Stimulated activated naive CD8-positive, alpha-beta T cell treated with anti-CD3 and anti-CD28 coated beads, Interleukin-15, amount 100 ng/mL, for 72 hours (primary cell): Measurements from ENCODE around the gene KRT33B.

ENCODE experiments used
- ATAC-seq: fragments of 150-1000 bp; cut with Tn5 transposase; 2 replicates; pipeline ENCODE4 v1.10.0; 2021; ENCODE audit warnings: mild to moderate bottlenecking, moderate library complexity
- DNase-seq, 2 donors: peaks; one replicate each; pipeline ENCODE4 v3.0.0; 2021 to 2022
- H3K27ac Mint-ChIP-seq, 2 donors: one replicate each; pipeline ENCODE4 v1.8.0; 2022; ENCODE audit warnings: mild to moderate bottlenecking in 2 of 2, mixed read lengths in 2 of 2, moderate library complexity in 2 of 2
- H3K27me3 Mint-ChIP-seq: one replicate; pipeline ENCODE4 v1.8.0; 2022; ENCODE audit warnings: mixed read lengths
- H3K4me1 Mint-ChIP-seq: one replicate; pipeline ENCODE4 v1.8.0; 2022; ENCODE audit warnings: mild to moderate bottlenecking, mixed read lengths
- H3K4me3 Mint-ChIP-seq, 2 donors: one replicate each; pipeline ENCODE4 v1.8.0; 2022; ENCODE audit warnings: mild to moderate bottlenecking in 2 of 2, mixed read lengths in 2 of 2, moderate library complexity in 1 of 2
- H3K9me3 Mint-ChIP-seq, 2 donors: one replicate each; pipeline ENCODE4 v1.8.0; 2022; ENCODE audit warnings: mixed read lengths in 2 of 2

KRT33B gene

GRCh38 chr17:41369713-41370112, at the start of gene KRT33B:
TSS of gene KRT33B (minus strand) at chr17:41369813. CDS start at chr17:41369750, 63 bp downstream.
- no peak for DNase-seq
- no peaks in the 10 kb centered on the region for H3K27me3 Mint-ChIP-seq
- no peak within 1 kb of the TSS for H3K4me3 Mint-ChIP-seq
- H3K27ac Mint-ChIP-seq: no peak within 1 kb of the TSS
- no peak for ATAC-seq
- peaks cover 5 to 7% of the 10 kb centered on the region in 2 donors for H3K9me3 Mint-ChIP-seq
- H3K4me1 Mint-ChIP-seq: no peaks in the 10 kb centered on the region

GRCh38 chr17:41418116-41418860, 48.7 kb upstream of the KRT33B start:
- H3K9me3 Mint-ChIP-seq: no peaks in the 10 kb centered on the region
- DNase-seq (no peak), ATAC-seq (no peak)
- H3K4me3 Mint-ChIP-seq: no peak overlapping the region
- peaks cover 20% of the 10 kb centered on the region for H3K4me1 Mint-ChIP-seq
- no peak overlapping the region for H3K27ac Mint-ChIP-seq
- no peaks in the 10 kb centered on the region for H3K27me3 Mint-ChIP-seq

GRCh38 chr17:41417576-41418015, 48.0 kb upstream of the KRT33B start:
- DNase-seq (no peak), ATAC-seq (peak; percentile 46)
- Mint-ChIP-seq H3K4me3 (no peak overlapping the region), H3K27ac (no peak overlapping the region), H3K4me1 (peaks cover 20% of the 10 kb centered on the region), H3K9me3 (no peaks in the 10 kb centered on the region), H3K27me3 (no peaks in the 10 kb centered on the region)

DNA sequence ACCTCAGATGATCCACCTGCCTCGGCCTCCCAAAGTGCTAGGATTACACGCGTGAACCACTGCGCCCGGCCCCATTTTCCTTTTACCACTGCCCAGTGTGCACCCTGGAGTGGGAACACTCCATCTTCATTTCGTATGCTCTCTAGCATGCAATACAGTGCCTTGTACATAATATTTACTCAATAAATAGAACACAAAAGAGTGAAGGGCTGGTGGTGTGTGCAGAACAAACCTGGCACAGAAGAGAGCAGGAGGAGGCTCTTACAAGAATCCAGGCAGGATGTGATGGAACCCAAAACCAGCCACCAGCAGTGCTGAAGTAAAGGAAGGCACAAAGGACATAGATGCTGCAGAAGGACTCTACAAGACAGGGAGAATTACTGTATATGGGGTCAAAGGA, 47.5 kb upstream of the KRT33B start:
- no peak for DNase-seq

GRCh38 chr17:41416479-41416878, 46.9 kb upstream of the KRT33B start:
- DNase-seq (no peak), ATAC-seq (no peak)
- H3K27ac Mint-ChIP-seq: no peak overlapping the region
- H3K9me3 Mint-ChIP-seq: no peaks in the 10 kb centered on the region
- H3K4me3 Mint-ChIP-seq: no peak overlapping the region
- H3K4me1 Mint-ChIP-seq: peaks cover 20% of the 10 kb centered on the region
- no peaks in the 10 kb centered on the region for H3K27me3 Mint-ChIP-seq

More for the DNA sequence above, 47.5 kb upstream of the KRT33B start:
- H3K27me3 Mint-ChIP-seq: no peaks in the 10 kb centered on the region
- no peak overlapping the region for H3K27ac Mint-ChIP-seq
- peaks cover 20% of the 10 kb centered on the region for H3K4me1 Mint-ChIP-seq
- no peak overlapping the region for H3K4me3 Mint-ChIP-seq
- no peak for ATAC-seq
- H3K9me3 Mint-ChIP-seq: no peaks in the 10 kb centered on the region

GRCh38 chr17:41415833-41416335, 46.3 kb upstream of the KRT33B start:
- DNase-seq: no peak
- H3K27me3 Mint-ChIP-seq: no peaks in the 10 kb centered on the region
- H3K4me1 Mint-ChIP-seq: peaks cover 20% of the 10 kb centered on the region
- no peak overlapping the region for H3K27ac Mint-ChIP-seq
- ATAC-seq: no peak
- no peak overlapping the region for H3K4me3 Mint-ChIP-seq
- no peaks in the 10 kb centered on the region for H3K9me3 Mint-ChIP-seq

GRCh38 chr17:41415411-41415810, 45.8 kb upstream of the KRT33B start:
- Mint-ChIP-seq H3K4me3 (no peak overlapping the region), H3K27me3 (no peaks in the 10 kb centered on the region), H3K4me1 (peaks cover 16% of the 10 kb centered on the region), H3K27ac (no peak overlapping the region), H3K9me3 (no peaks in the 10 kb centered on the region)
- no peak for DNase-seq
- ATAC-seq: no peak

- Mint-ChIP-seq H3K27ac (no peak overlapping the region), H3K4me1 (peaks cover 11% of the 10 kb centered on the region), H3K4me3 (no peak overlapping the region), H3K9me3 (no peaks in the 10 kb centered on the region), H3K27me3 (no peaks in the 10 kb centered on the region)
- ATAC-seq: no peak
- no peak for DNase-seq
These were observed 44.4 kb upstream of the KRT33B start for GRCh38 chr17:41413982-41414381.

GRCh38 chr17:41413353-41413957, 43.8 kb upstream of the KRT33B start:
- no peak overlapping the region for H3K27ac Mint-ChIP-seq
- DNase-seq (no peak), ATAC-seq (no peak)
- H3K27me3 Mint-ChIP-seq: no peaks in the 10 kb centered on the region
- no peak overlapping the region for H3K4me3 Mint-ChIP-seq
- no peaks in the 10 kb centered on the region for H3K9me3 Mint-ChIP-seq
- H3K4me1 Mint-ChIP-seq: peaks cover 17% of the 10 kb centered on the region

- Mint-ChIP-seq H3K4me3 (no peak overlapping the region), H3K4me1 (peaks cover 15% of the 10 kb centered on the region), H3K9me3 (no peaks in the 10 kb centered on the region), H3K27ac (no peak overlapping the region), H3K27me3 (no peaks in the 10 kb centered on the region)
- ATAC-seq: no peak
- no peak for DNase-seq
These were observed 41.6 kb upstream of the KRT33B start for GRCh38 chr17:41411072-41411840.

GRCh38 chr17:41407226-41407625, 37.6 kb upstream of the KRT33B start:
- no peaks in the 10 kb centered on the region for H3K27me3 Mint-ChIP-seq
- no peak overlapping the region for H3K27ac Mint-ChIP-seq
- no peak overlapping the region for H3K4me3 Mint-ChIP-seq
- no peaks in the 10 kb centered on the region for H3K9me3 Mint-ChIP-seq
- peaks cover 42% of the 10 kb centered on the region for H3K4me1 Mint-ChIP-seq
- DNase-seq (no peak), ATAC-seq (no peak)

DNA sequence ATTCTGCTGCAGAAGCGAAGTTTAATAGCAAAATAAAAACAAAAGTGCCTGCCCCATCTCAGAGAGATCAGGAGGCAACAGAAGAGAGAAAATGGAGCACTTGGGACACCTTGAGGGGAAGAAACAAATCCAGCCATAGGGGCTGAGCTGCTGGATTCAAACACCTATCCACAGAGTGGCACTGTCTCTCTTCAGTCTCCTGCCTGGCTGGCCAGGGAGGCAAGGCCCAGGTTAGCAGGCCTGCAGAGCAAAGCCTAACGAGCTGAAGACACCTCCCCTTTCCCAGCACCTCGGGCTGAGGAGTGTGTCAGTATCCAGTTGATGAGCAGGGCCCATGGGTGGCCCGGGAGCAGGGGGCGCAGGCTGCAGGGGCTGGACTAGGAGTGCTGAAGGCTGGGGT, 36.6 kb upstream of the KRT33B start:
- DNase-seq: no peak
- Mint-ChIP-seq H3K9me3 (no peaks in the 10 kb centered on the region), H3K27me3 (no peaks in the 10 kb centered on the region), H3K27ac (no peak overlapping the region), H3K4me1 (peaks cover 45% of the 10 kb centered on the region), H3K4me3 (no peak overlapping the region)
- ATAC-seq: no peak

GRCh38 chr17:41404024-41404671, 34.5 kb upstream of the KRT33B start:
- ATAC-seq (peak; percentile 95), DNase-seq (peak; percentile 52 to 65)
- Mint-ChIP-seq H3K4me1 (peaks cover 42% of the 10 kb centered on the region), H3K9me3 (no peaks in the 10 kb centered on the region), H3K27me3 (no peaks in the 10 kb centered on the region), H3K4me3 (peak overlapping the region; percentile 48 to 71), H3K27ac (peak overlapping the region in 1 of 2 donors; percentile 87)

- Mint-ChIP-seq H3K27me3 (no peaks in the 10 kb centered on the region), H3K4me3 (peak overlapping the region; percentile 48 to 71), H3K9me3 (no peaks in the 10 kb centered on the region), H3K4me1 (peaks cover 36% of the 10 kb centered on the region), H3K27ac (peak overlapping the region; percentile 57 to 87)
- ATAC-seq (no peak), DNase-seq (no peak)
These were observed 33.9 kb upstream of the KRT33B start for GRCh38 chr17:41403404-41404023.

DNA sequence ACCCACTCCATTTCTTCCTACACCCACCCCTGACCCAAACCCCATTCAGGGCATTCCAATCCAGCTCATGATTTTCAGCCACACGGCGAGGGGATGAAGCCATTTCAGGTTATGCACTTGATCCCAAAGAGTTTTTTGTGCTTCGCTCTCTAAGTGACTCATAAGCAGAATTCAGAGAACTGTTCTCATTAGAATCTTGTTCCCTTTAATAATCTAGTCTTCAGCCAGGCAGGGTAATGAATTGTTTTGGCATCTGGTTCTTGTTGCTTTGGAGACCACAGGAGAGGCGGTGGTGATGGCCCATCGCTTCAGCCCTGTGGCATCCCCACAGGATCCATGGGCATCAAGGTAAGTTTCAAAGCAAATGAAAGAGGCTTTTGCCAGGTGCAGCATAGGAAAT, 32.5 kb upstream of the KRT33B start:
- peaks cover 31% of the 10 kb centered on the region for H3K4me1 Mint-ChIP-seq
- no peaks in the 10 kb centered on the region for H3K27me3 Mint-ChIP-seq
- ATAC-seq: no peak

More for the DNA sequence above, 32.5 kb upstream of the KRT33B start:
- H3K27ac Mint-ChIP-seq: peak overlapping the region in 1 of 2 donors; percentile 69
- peak overlapping the region; percentile 11 to 58 for H3K4me3 Mint-ChIP-seq
- DNase-seq: no peak
- H3K9me3 Mint-ChIP-seq: no peaks in the 10 kb centered on the region
